K562 (cell line): ENCODE results near the gene FOXR1. TPM values are rescaled to one million over a fixed set of nuclear protein-coding genes. Genes with fewer than 3 reads are reported as not detected.
A peak's percentile ranks its signal among the peaks of the same experiment; 100 is the strongest.

Experiments
- ARID3B ChIP-seq: fragments of 250-450 bp; sonication (Bioruptor Pico); IDR thresholded peaks from 2 replicates; pipeline ENCODE4 v1.4.0; 2020; ENCODE audit warnings: borderline replicate concordance
- CEBPZ ChIP-seq: fragments of 150-350 bp; IDR thresholded peaks from 2 replicates; pipeline ENCODE4 v1.6.1; 2014; ENCODE audit warnings: low read depth, mild to moderate bottlenecking, low read length, borderline replicate concordance
- GATAD2B ChIP-seq: fragments of 450-650 bp; IDR thresholded peaks from 2 replicates; pipeline ENCODE4 v1.6.1; 2017; ENCODE audit warnings: mild to moderate bottlenecking, borderline replicate concordance
- SP1 ChIP-seq: sonication (generic); formaldehyde crosslinking; IDR thresholded peaks from 2 replicates; pipeline ENCODE4 v1.8.1; 2022; ENCODE audit warnings: mild to moderate bottlenecking, missing genetic modification reagents
- TAF1 ChIP-seq: IDR thresholded peaks from 2 replicates; pipeline ENCODE4 v1.6.1; 2011; ENCODE audit warnings: mild to moderate bottlenecking, low read length, moderate library complexity; ENCODE audit not compliant: insufficient read depth, control insufficient read depth, severe bottlenecking; ENCODE audit errors: extremely low read depth
- USF1 ChIP-seq: sonication (generic); formaldehyde crosslinking; IDR thresholded peaks from 2 replicates; pipeline ENCODE4 v1.9.0; 2022; ENCODE audit warnings: mild to moderate bottlenecking, missing genetic modification reagents
- ZBTB40 ChIP-seq, 2 experiments: fragments of 450-650 bp in 1 of 2; sonication (generic) in 1 of 2; formaldehyde crosslinking in 1 of 2; IDR thresholded peaks; 2 replicates each; pipeline versions ENCODE4 v1.7.1 to v1.9.0; 2016 to 2022; ENCODE audit warnings: inconsistent platforms in 1 of 2, mild to moderate bottlenecking in 1 of 2, missing genetic modification reagents in 1 of 2
- ZNF165 ChIP-seq: fragments of 250-450 bp; sonication (Bioruptor Pico); IDR thresholded peaks from 2 replicates; pipeline ENCODE4 v1.4.0; 2020; ENCODE audit warnings: borderline replicate concordance
- ZNF431 ChIP-seq: sonication (generic); formaldehyde crosslinking; IDR thresholded peaks from 2 replicates; pipeline ENCODE4 v1.8.0; 2022; ENCODE audit warnings: mild to moderate bottlenecking, missing genetic modification reagents
- ZNF695 ChIP-seq: fragments of 450-650 bp; formaldehyde crosslinking; IDR thresholded peaks from 2 replicates; pipeline ENCODE4 v1.4.0; 2020; ENCODE audit warnings: mild to moderate bottlenecking, moderate library complexity
- polyA plus RNA-seq, 8 experiments: library from polyadenylated mRNA; depleted of rRNA in 4 of 8; stranded (reverse) in 5 of 8; unstranded in 3 of 8; fragments of >200 nt; fragmentation: Nextera tagmentation in 2 of 8; fragmentation: Illumina TruSeq in 1 of 8; extraction: Ambion mirVana in 2 of 8; extraction: Trizol in 1 of 8; gene quantifications; 2 replicates each; pipeline versions ENCODE4 v1.2.1 to v1.2.3, GENCODE V29; 2011 to 2014; ENCODE audit warnings: inconsistent platforms in 1 of 8, missing spikeins in 1 of 8
- total RNA-seq, 7 experiments: library from RNA; depleted of rRNA in 6 of 7; stranded (reverse); fragments of >200 nt in 6 of 7; fragmentation: Illumina TruSeq in 2 of 7; extraction: Trizol in 2 of 7; gene quantifications; 2 replicates each; pipeline versions ENCODE4 v1.2.1 to v1.2.3, GENCODE V29; 2011 to 2021; ENCODE audit warnings: low replicate concordance in 1 of 7

FOXR1 gene
- total and polyA plus RNA-seq, 9 of the 15 experiments (the other 6 are each of a cell fraction or from before 2014, with no cell fraction given): not detected

GRCh38 chr11:119024430-119025098 is 53.0 kb downstream of the FOXR1 start (continued):
- TF ChIP-seq CEBPZ (no peak), TAF1 (no peak), USF1 (CRISPR knock-in tag) (no peak), ZBTB40 (IDR thresholded peaks at IDR 0.05) (no peak), ZBTB40 (CRISPR knock-in tag; IDR thresholded peaks at IDR 0.05) (no peak), ZNF695 (CRISPR knock-in tag) (no peak), ZNF431 (no peak), ARID3B (no peak), ZNF165 (CRISPR knock-in tag) (no peak), GATAD2B (no peak), SP1 (CRISPR knock-in tag) (0 out of 2 replicates have a peak, but pooled peaks have one; percentile 25)
